ENCODE results near the gene KMT5B.

KMT5B gene

GRCh38 chr11:68213555-68214172 is 568 bp upstream of the KMT5B start (continued):
- TF ChIP-seq ZBTB10 (tag by site-specific recombination; IDR thresholded peaks at IDR 0.05) = peak; percentile 86
- peak; percentile 59; the same call in 1 of the 2 replicates for TF ChIP-seq ZNF513 (tag by site-specific recombination; IDR thresholded peaks at IDR 0.05)
- peak; percentile 78; the same call in 1 of the 2 replicates for TF ChIP-seq ZNF660 (tag by site-specific recombination; IDR thresholded peaks at IDR 0.05)
- TF ChIP-seq ZBTB21 (tag by site-specific recombination; IDR thresholded peaks at IDR 0.05) = no peak
- no peak for TF ChIP-seq ZNF48 (tag by site-specific recombination; IDR thresholded peaks at IDR 0.05)
- peak; percentile 67 for TF ChIP-seq ZNF146 (tag by site-specific recombination; IDR thresholded peaks at IDR 0.05)
- TF ChIP-seq ZIC2 (tag by site-specific recombination; IDR thresholded peaks at IDR 0.05) = peak; percentile 30
- no peak for TF ChIP-seq ZNF654 (tag by site-specific recombination; IDR thresholded peaks at IDR 0.05; ENCODE audit: low read depth)
- TF ChIP-seq ZSCAN4 (tag by site-specific recombination; IDR thresholded peaks at IDR 0.05) = no peak
- TF ChIP-seq ZNF530 (tag by site-specific recombination; IDR thresholded peaks at IDR 0.05; ENCODE audit: low read depth) = no peak
- peak; percentile 38; the same call in 1 of the 2 replicates for TF ChIP-seq ZNF549 (tag by site-specific recombination; IDR thresholded peaks at IDR 0.05)
- TF ChIP-seq ZNF174 (tag by site-specific recombination; IDR thresholded peaks at IDR 0.05) = peak; percentile 98
- TF ChIP-seq ZNF211 (tag by site-specific recombination; IDR thresholded peaks at IDR 0.05; ENCODE audit: low read depth) = no peak
- peak; percentile 89 for TF ChIP-seq ZBTB26 (tag by site-specific recombination; optimal IDR thresholded peaks at IDR 0.05)
- TF ChIP-seq ZEB2 (tag by site-specific recombination; IDR thresholded peaks at IDR 0.05) = peak; percentile 75
- TF ChIP-seq YY1 (tag by site-specific recombination; IDR thresholded peaks at IDR 0.05) = peak; percentile 91
- TF ChIP-seq ZNF391 (tag by site-specific recombination; IDR thresholded peaks at IDR 0.05; ENCODE audit: borderline replicate concordance, low read depth) = no peak; the same call in 1 of the 2 replicates
- TF ChIP-seq ZNF112 (tag by site-specific recombination; IDR thresholded peaks at IDR 0.05) = no peak
- TF ChIP-seq MZF1 (tag by site-specific recombination; IDR thresholded peaks at IDR 0.05; ENCODE audit: borderline replicate concordance) = peak; percentile 49; the same call in 1 of the 2 replicates
- TF ChIP-seq KLF8 (tag by site-specific recombination; IDR thresholded peaks at IDR 0.05) = peak; percentile 84; the same call in 1 of the 2 replicates
- TF ChIP-seq ZBTB6 (tag by site-specific recombination; IDR thresholded peaks at IDR 0.05) = 0 out of 2 replicates have a peak, but pooled peaks have one; percentile 31
- no peak for TF ChIP-seq ZNF2 (tag by site-specific recombination; IDR thresholded peaks at IDR 0.05)
- no peak for TF ChIP-seq ZNF311 (tag by site-specific recombination; IDR thresholded peaks at IDR 0.05; ENCODE audit: borderline replicate concordance)
- TF ChIP-seq ZNF704 (tag by site-specific recombination; IDR thresholded peaks at IDR 0.05) = peak; percentile 95
- TF ChIP-seq SP3 (tag by site-specific recombination; IDR thresholded peaks at IDR 0.05) = peak; percentile 21; the same call in 1 of the 2 replicates
- peak; percentile 39; the same call in 1 of the 2 replicates for TF ChIP-seq SP7 (tag by site-specific recombination; IDR thresholded peaks at IDR 0.05)
- peak; percentile 9; the same call in 1 of the 2 replicates for TF ChIP-seq ZBTB1 (tag by site-specific recombination; IDR thresholded peaks at IDR 0.05)
- TF ChIP-seq ZSCAN23 (tag by site-specific recombination; IDR thresholded peaks at IDR 0.05) = no peak
- TF ChIP-seq ZNF791 (tag by site-specific recombination; IDR thresholded peaks at IDR 0.05) = no peak
- no peak for TF ChIP-seq ZNF610 (tag by site-specific recombination; IDR thresholded peaks at IDR 0.05; ENCODE audit: borderline replicate concordance)
- TF ChIP-seq ZNF366 (tag by site-specific recombination; conservative IDR thresholded peaks at IDR 0.05) = no peak
- TF ChIP-seq KLF16 (tag by site-specific recombination; IDR thresholded peaks at IDR 0.05) = peak; percentile 25; the same call in 1 of the 2 replicates

Data from HEK293 (cell line).